ENCODE measurements around the gene CNKSR2.

- no peak for TF ChIP-seq CTCF (conservative IDR thresholded peaks at IDR 0.05; ENCODE audit: low read depth in 2 of 2)
- TF ChIP-seq POLR2AphosphoS5 (IDR thresholded peaks at IDR 0.05; ENCODE audit: low read depth): no peak
- no peak for TF ChIP-seq EZH2 (IDR thresholded peaks at IDR 0.05; ENCODE audit: low read depth, unreplicated experiment)
- TF ChIP-seq REST (IDR thresholded peaks at IDR 0.05; ENCODE audit: unreplicated experiment): no peak
- no peak for TF ChIP-seq EZH2phosphoT487 (IDR thresholded peaks at IDR 0.05; ENCODE audit: unreplicated experiment)
- no peak for TF ChIP-seq CREB1 (CRISPR knock-in tag; IDR thresholded peaks at IDR 0.05; ENCODE audit: low read depth)
- no peak for TF ChIP-seq ZNF331 (CRISPR knock-in tag; IDR thresholded peaks at IDR 0.05; ENCODE audit: low read depth)
- no peak for TF ChIP-seq ETS1 (IDR thresholded peaks at IDR 0.05)
- no peak for TF ChIP-seq NANOG (IDR thresholded peaks at IDR 0.05; ENCODE audit: borderline replicate concordance)
These were observed 207.3 kb downstream of the CNKSR2 start for GRCh38 chrX:21581479-21581878.
